NCI-H526 treated with DMSO at 0.1 percent for 48 hours (cell line): ENCODE results near the gene HSPA2.
A peak's percentile ranks its signal among the peaks of the same experiment; 100 is the strongest.

Experiments
- DNase-seq: peaks from one replicate; lab custom pipeline; 2025; lab: John Stamatoyannopoulos, UW

HSPA2 gene

GRCh38 chr14:64540208-64541202 lies at the start of gene HSPA2:
Gene HSPA2, plus strand, starts transcription at chr14:64540741. Its CDS starts 109 bp downstream, at chr14:64540850.
- peak; percentile 89 for DNase-seq

- DNase-seq: no peak
Measured at GRCh38 chr14:64491637-64492036, 48.9 kb upstream of the HSPA2 start.

GRCh38 chr14:64493455-64493854 lies 47.1 kb upstream of the HSPA2 start:
- no peak for DNase-seq

- no peak for DNase-seq
Measured at GRCh38 chr14:64495252-64495651, 45.3 kb upstream of the HSPA2 start.

- no peak for DNase-seq
Measured at GRCh38 chr14:64496764-64497163, 43.8 kb upstream of the HSPA2 start.

- no peak for DNase-seq
Measured at GRCh38 chr14:64500088-64500487, 40.5 kb upstream of the HSPA2 start.

- peak; percentile 81 for DNase-seq
Measured at GRCh38 chr14:64501411-64502171, 39.0 kb upstream of the HSPA2 start.

GRCh38 chr14:64502456-64502855 lies 38.1 kb upstream of the HSPA2 start:
- no peak for DNase-seq

- peak; percentile 25 for DNase-seq
Measured at GRCh38 chr14:64502887-64503433, 37.6 kb upstream of the HSPA2 start.

GRCh38 chr14:64503434-64504309 lies 36.9 kb upstream of the HSPA2 start, which contains the start of gene ZBTB25:
Gene ZBTB25, minus strand, starts transcription at chr14:64503838. Its CDS starts 13,305 bp downstream, at chr14:64490533.
- peak; percentile 76 for DNase-seq

GRCh38 chr14:64504310-64504896 lies 36.1 kb upstream of the HSPA2 start, which contains the start of gene ZBTB1:
Gene ZBTB1, plus strand, starts transcription at chr14:64504770. Its CDS starts 16,735 bp downstream, at chr14:64521505.
- peak; percentile 84 for DNase-seq

GRCh38 chr14:64504897-64505794 lies 35.4 kb upstream of the HSPA2 start:
- DNase-seq: peak; percentile 80

- no peak for DNase-seq
Measured at GRCh38 chr14:64506721-64507120, 33.8 kb upstream of the HSPA2 start.

GRCh38 chr14:64507376-64508156 lies 33.0 kb upstream of the HSPA2 start:
- no peak for DNase-seq

GRCh38 chr14:64508215-64508776 lies 32.2 kb upstream of the HSPA2 start:
- no peak for DNase-seq

GRCh38 chr14:64509036-64509435 lies 31.5 kb upstream of the HSPA2 start:
- no peak for DNase-seq

GRCh38 chr14:64510825-64511671 lies 29.5 kb upstream of the HSPA2 start:
- peak; percentile 32 for DNase-seq

GRCh38 chr14:64513271-64513670 lies 27.3 kb upstream of the HSPA2 start:
- DNase-seq: no peak
